Adrenal gland (tissue), 12 donors: Measurements from ENCODE around the gene NDUFAF3. TPM values are rescaled to one million over a fixed set of nuclear protein-coding genes. Genes with fewer than 3 reads are reported as not detected.

Experiments
- DNase-seq, 7 donors: peaks; one replicate each; pipeline ENCODE4 v3.0.0-alpha.2; 2019 to 2020
- H3K27ac ChIP-seq, 5 donors: fragments of 200-600 bp; sonication (generic) in 4 of 5; 1 replicate in 3 of 5; 2 replicates in 2 of 5; pipeline versions ENCODE4 v1.5.1 to v1.8.0; 2016 to 2020; ENCODE audit warnings: mild to moderate bottlenecking in 1 of 5
- H3K27me3 ChIP-seq: fragments of 200-600 bp; 2 replicates; pipeline ENCODE4 v1.8.0; 2021
- H3K36me3 ChIP-seq, 2 donors: fragments of 200-600 bp; replicated peaks in 1 of 2; 1 replicate in 1 of 2; 2 replicates in 1 of 2; pipeline versions ENCODE4 v1.5.1 to v1.8.0; 2018 to 2022
- H3K4me1 ChIP-seq, 2 donors: fragments of 200-600 bp; replicated peaks in 1 of 2; 1 replicate in 1 of 2; 2 replicates in 1 of 2; pipeline versions ENCODE4 v1.5.1 to v1.8.0; 2018 to 2021
- H3K4me3 ChIP-seq, 4 donors: fragments of 200-600 bp; sonication (generic) in 3 of 4; one replicate each; pipeline ENCODE4 v1.5.1; 2016 to 2018
- H3K9me3 ChIP-seq, 3 donors: fragments of 200-600 bp; sonication (generic) in 1 of 3; replicated peaks in 1 of 3; 1 replicate in 2 of 3; 2 replicates in 1 of 3; pipeline versions ENCODE4 v1.5.1 to v1.8.0; 2016 to 2021
- POLR2A ChIP-seq, 2 donors: fragments of 450-650 bp; IDR thresholded peaks; one replicate each; pipeline ENCODE4 v1.6.1; 2017; ENCODE audit warnings: antibody characterized with exemption in 2 of 2, mild to moderate bottlenecking in 2 of 2, moderate library complexity in 1 of 2
- WGBS, 4 donors: extraction: QIAGEN DNeasy Blood & Tissue Kit in 2 of 4; methylation state at CpG; one replicate each; pipeline versions ENCODE4 v1.1.5 to v1.1.7; 2013 to 2017; 5-methylcytosine and 5-hydroxymethylcytosine counted together
- intact Hi-C, 2 donors: fragments of 100-400 bp; cut with DNase I; formaldehyde crosslinking; loops; one replicate each; pipeline versions ENCODE4 v1.14.1 to v1.15.0; 2022 to 2023
- polyA plus RNA-seq, 3 donors: library from polyadenylated mRNA; stranded (reverse); fragments of 200-250 nt in 2 of 3; fragments of 350-450 nt in 1 of 3; fragmentation: Illumina TruSeq in 1 of 3; extraction: RNeasy Lipid Tissue Mini Kit (QIAGEN cat#74804) in 1 of 3; gene quantifications; one replicate each; pipeline ENCODE4 v1.2.3, GENCODE V29; 2013 to 2014
- total RNA-seq, 9 donors: library from RNA; depleted of rRNA in 4 of 9; stranded (reverse); fragments of >200 nt in 4 of 9; fragments of 120-200 nt in 1 of 9; fragmentation: NEBNext Ultra II Directional in 1 of 9; extraction: Animal tissue kit (Norgen Biotek cat#: 25700) in 1 of 9; gene quantifications; one replicate each; pipeline versions ENCODE4 v1.1.0 to v1.2.4, GENCODE V29; 2013 to 2023
- TF ChIP-seq, protein P1 (sequence below), 6 experiments: fragments of 450-650 bp in 4 of 6; fragments of 200-600 bp in 2 of 6; sonication (generic) in 1 of 6; IDR thresholded peaks; 1 replicate in 5 of 6; 2 replicates in 1 of 6; pipeline versions ENCODE4 v1.5.1 to v1.8.0; 2016 to 2021; ENCODE audit warnings: antibody characterized with exemption in 6 of 6, mild to moderate bottlenecking in 2 of 6, moderate library complexity in 1 of 6
- donor health status: healthy with polysubstance abuse.
- donor health status: Bipolar disorder and iron deficiency.
- donor health status: DM: yes; HTN: yes; CAD: no.
- donor health status: DM: no; HTN: no; CAD: no.
- donor health status: DM: no; HTN: no; CAD: no.
- donor health status: DM: yes; HTN: yes; CAD: no.

Gene NDUFAF3
- total and polyA plus RNA-seq, 12 donors = 87.2 to 578 (median 173) TPM

DNA sequence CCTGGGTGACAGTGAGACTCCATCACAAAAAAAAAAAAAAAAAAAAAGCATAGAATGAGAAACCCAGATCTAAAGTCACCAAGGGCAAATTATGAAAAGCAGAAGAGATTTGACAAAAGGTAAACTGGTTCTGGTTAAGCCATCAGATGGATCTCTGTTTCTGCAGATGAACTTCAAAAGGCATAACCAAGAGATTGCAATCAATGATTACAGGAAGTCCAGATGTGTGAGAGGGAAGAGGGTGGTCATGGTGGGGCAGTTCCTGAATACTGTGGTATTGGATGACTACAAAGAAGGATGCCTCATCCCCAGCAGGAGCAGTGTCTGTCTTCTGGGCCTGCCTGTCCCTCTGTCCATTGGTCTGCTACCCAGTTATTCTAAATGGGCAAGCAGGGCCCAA lies 28.1 kb upstream of the NDUFAF3 start:
- intact Hi-C loops = no loop called here
- Histone ChIP-seq H3K4me3 (no peak overlapping the region), H3K4me1 (peaks cover 14 to 21% of the 10 kb centered on the region in 2 donors), H3K27me3 (no peaks in the 10 kb centered on the region), H3K9me3 (no peaks in the 10 kb centered on the region), H3K27ac (no peak overlapping the region), H3K36me3 (peaks cover 0 to 11% of the 10 kb centered on the region in 2 donors)
- TF ChIP-seq POLR2A (IDR thresholded peaks at IDR 0.05) = no peak
- TF ChIP-seq, protein P1, sequence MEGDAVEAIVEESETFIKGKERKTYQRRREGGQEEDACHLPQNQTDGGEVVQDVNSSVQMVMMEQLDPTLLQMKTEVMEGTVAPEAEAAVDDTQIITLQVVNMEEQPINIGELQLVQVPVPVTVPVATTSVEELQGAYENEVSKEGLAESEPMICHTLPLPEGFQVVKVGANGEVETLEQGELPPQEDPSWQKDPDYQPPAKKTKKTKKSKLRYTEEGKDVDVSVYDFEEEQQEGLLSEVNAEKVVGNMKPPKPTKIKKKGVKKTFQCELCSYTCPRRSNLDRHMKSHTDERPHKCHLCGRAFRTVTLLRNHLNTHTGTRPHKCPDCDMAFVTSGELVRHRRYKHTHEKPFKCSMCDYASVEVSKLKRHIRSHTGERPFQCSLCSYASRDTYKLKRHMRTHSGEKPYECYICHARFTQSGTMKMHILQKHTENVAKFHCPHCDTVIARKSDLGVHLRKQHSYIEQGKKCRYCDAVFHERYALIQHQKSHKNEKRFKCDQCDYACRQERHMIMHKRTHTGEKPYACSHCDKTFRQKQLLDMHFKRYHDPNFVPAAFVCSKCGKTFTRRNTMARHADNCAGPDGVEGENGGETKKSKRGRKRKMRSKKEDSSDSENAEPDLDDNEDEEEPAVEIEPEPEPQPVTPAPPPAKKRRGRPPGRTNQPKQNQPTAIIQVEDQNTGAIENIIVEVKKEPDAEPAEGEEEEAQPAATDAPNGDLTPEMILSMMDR (IDR thresholded peaks at IDR 0.05) = no peak
- no peak for DNase-seq

DNA sequence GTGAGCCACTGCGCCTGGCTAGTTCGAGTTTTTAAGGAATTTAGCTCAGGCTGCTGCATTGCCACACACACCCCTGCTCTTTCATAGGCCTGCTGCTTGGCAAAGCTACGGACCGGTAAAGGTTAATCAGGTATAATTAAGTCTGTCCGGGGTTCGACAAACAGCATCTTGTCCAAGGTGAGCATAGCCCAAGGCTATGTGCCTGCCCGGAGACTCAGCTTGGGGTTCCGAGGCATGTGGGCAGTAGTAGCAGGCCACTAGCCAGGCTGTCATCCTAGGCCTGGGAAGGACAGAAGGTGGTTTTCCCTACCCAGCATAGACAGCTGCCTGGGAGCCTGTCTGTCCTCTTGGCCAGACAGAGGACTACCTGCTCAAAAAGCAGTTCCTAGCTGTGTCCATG lies 25.3 kb upstream of the NDUFAF3 start:
- Histone ChIP-seq H3K4me1 (peaks cover 0 to 5% of the 10 kb centered on the region in 2 donors), H3K9me3 (no peaks in the 10 kb centered on the region), H3K27me3 (no peaks in the 10 kb centered on the region), H3K4me3 (no peak overlapping the region), H3K36me3 (peaks cover 0 to 11% of the 10 kb centered on the region in 2 donors), H3K27ac (peak overlapping the region in 1 of 5 donors; percentile 17)
- intact Hi-C loops = no loop called here
- no peak for DNase-seq
- TF ChIP-seq, protein P1 (IDR thresholded peaks at IDR 0.05) = no peak
- no peak for TF ChIP-seq POLR2A (IDR thresholded peaks at IDR 0.05)
- WGBS, 4 donors = 84 to 95% (median 89%) methylated on average over 7 to 8 of the region's 8 CpGs

DNA sequence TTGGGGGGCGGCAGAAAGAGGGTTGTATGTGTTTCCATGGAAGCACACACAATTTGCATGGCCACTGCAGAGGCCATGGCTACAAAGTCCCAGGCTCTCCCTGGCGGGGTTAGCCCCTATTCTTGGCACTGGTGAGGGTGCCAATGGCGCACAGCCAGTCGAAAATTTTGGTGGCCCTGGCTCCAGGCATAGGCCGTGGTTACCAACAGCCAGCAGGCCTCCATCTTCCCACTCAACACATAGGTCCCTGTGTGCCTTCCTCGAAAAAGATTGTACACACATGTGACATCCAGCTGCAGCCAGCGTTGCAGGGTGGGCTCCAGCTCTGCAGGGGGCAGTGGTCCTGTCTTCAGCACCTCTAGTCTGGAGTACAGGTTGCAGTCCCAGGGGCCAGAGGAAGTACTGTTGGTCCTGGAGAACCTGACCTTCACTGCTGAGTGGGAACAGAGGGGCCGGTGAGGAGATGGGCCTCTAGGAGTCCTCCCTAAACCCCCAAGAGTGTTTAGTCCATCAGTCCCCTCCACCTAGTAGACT lies 24.8 kb upstream of the NDUFAF3 start:
- H3K4me1 ChIP-seq = no peaks in the 10 kb centered on the region
- 66 to 89% (median 88%) methylated on average over 3 to 8 of the region's 8 CpGs for WGBS, 4 donors
- H3K4me3 ChIP-seq = no peak overlapping the region
- H3K27me3 ChIP-seq = no peaks in the 10 kb centered on the region
- H3K9me3 ChIP-seq = no peaks in the 10 kb centered on the region
- intact Hi-C loops = no loop called here
- no peak for DNase-seq
- peak overlapping the region in 1 of 5 donors; percentile 17 for H3K27ac ChIP-seq
- TF ChIP-seq, protein P1 (IDR thresholded peaks at IDR 0.05) = no peak
- no peak for TF ChIP-seq POLR2A (IDR thresholded peaks at IDR 0.05)
- peaks cover 0 to 11% of the 10 kb centered on the region in 2 donors for H3K36me3 ChIP-seq

DNA sequence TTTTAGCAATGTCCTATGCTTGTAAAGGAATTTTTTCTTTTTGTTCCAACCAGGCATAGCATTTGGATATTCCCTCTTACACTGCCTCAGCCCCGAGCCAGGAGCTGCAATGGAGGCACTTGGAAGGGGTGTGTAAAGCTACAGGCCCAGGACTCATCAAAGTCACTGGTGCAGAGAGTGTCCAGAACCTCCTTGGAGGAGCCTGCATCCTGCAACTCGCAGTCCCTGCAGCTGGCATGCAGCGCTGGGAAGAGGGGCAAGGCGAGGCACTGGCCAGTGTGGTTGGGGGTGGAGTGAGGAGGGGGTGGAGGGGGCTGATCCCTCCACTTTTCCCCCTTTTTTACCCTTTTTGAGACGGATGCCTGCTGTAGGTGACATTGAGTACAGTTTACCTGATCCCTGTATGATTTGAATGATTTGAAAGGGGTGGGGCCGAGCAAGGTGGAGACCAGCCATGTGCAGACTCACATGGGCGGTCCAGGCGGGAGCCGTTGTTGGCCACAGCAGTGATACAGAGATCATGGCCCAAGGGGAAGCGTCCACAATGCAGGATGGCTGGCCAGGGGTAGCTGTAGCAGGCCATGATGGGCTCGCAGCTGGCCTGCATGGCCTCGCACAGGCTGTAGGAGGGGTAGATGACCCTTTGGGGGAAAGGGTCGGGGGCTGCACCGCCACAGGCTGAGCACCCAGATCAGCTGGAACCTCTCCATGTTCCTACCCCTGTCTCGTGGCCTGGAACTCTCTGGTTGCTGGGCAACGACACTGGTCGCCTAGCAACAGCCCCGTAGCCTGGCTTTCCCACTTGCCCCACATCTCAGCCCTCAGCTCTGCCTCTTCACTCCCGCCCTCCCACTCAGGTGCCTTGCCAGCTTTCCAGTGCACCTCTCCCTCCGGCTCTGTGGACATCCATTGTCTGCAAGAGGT lies 23.9 kb upstream of the NDUFAF3 start:
- TF ChIP-seq POLR2A (IDR thresholded peaks at IDR 0.05) = no peak
- TF ChIP-seq, protein P1 (IDR thresholded peaks at IDR 0.05) = no peak
- H3K27ac ChIP-seq = peak overlapping the region in 1 of 5 donors; percentile 52

More for the DNA sequence above, 23.9 kb upstream of the NDUFAF3 start:
- intact Hi-C loops = no loop called here
- Histone ChIP-seq H3K4me1 (no peaks in the 10 kb centered on the region), H3K4me3 (no peak overlapping the region), H3K27me3 (no peaks in the 10 kb centered on the region), H3K36me3 (peaks cover 0 to 11% of the 10 kb centered on the region in 2 donors), H3K9me3 (no peaks in the 10 kb centered on the region)
- WGBS, 4 donors = 79 to 86% (median 84%) methylated on average over 17 to 20 of the region's 20 CpGs
- peak in 2 of 7 donors; percentile 38 to 91 for DNase-seq
